ENCODE measurements around the gene DOK6. TPM values are rescaled to one million over a fixed set of nuclear protein-coding genes. Genes with fewer than 3 reads are reported as not detected.

The DOK6 gene
- total and polyA plus RNA-seq, 2 of the 13 experiments (the other 11 are each of a cell fraction or from before 2014, with no cell fraction given): 17.0 to 17.2 TPM

- in situ Hi-C loops (cut with HindIII; ENCODE audit: extremely low pct_ligation_motif_present, low pct_unique_long_range_greater_than_20kb) (no loop called here), intact Hi-C loops (cut with micrococcal nuclease; ENCODE audit: unreplicated experiment) (loop anchor here (1.0 kb wide), 1 partner anchor 9 kb away; no protein-coding TSS in a partner anchor)
- H3K79me2 ChIP-seq (ENCODE audit: insufficient read depth, low read length): no peaks in the 10 kb centered on the region
- no peak for FAIRE-seq
- ChIA-PET POLR2A (no interaction called here), CTCF (ENCODE audit: low intra/inter-chr PET ratio, low total read pairs) (no interaction called here)
- no peak for DNase-seq (ENCODE audit: low spot score)
- no peak overlapping the region for H3K27ac ChIP-seq (ENCODE audit: extremely low read length, insufficient read depth, low read length)
- no peak for TF ChIP-seq DNMT3B (CRISPR knock-in tag; conservative IDR thresholded peaks at IDR 0.05)
- no peak overlapping the region for H3K4me2 ChIP-seq (ENCODE audit: low read depth, low read length)
- no peaks in the 10 kb centered on the region for H3K36me3 ChIP-seq (replicated peaks in 1 of 2; ENCODE audit: control insufficient read depth in 1 of 2, insufficient read depth in 2 of 2, low read length in 2 of 2)
- no peak overlapping the region for H2AFZ ChIP-seq (ENCODE audit: low read length)
- no peak overlapping the region for H3K4me3 ChIP-seq (replicated peaks in 1 of 3; ENCODE audit: insufficient read depth in 1 of 3, low read depth in 2 of 3, low read length in 3 of 3)
- no peak overlapping the region for H3K9ac ChIP-seq (ENCODE audit: insufficient read depth, low read depth, low read length)
- no peak for ATAC-seq
- H3K27me3 ChIP-seq (ENCODE audit: control insufficient read depth in 1 of 2, insufficient read depth in 2 of 2, low read length in 2 of 2): no peaks in the 10 kb centered on the region
- no peaks in the 10 kb centered on the region for H3K9me3 ChIP-seq (ENCODE audit: low read length)
- no peaks in the 10 kb centered on the region for H3K4me1 ChIP-seq (ENCODE audit: insufficient read depth, low read length)
- WGBS (ENCODE audit: low lambda C conversion rate): 57% methylated on average over 3 of the region's 3 CpGs
- no peaks in the 10 kb centered on the region for H4K20me1 ChIP-seq (ENCODE audit: insufficient read depth, low read length)
- BruUV-seq (replicated peaks): no TSS peak
These were observed 138.2 kb downstream of the DOK6 start for GRCh38 chr18:69538849-69539248.

GRCh38 chr18:69539404-69539803, 138.7 kb downstream of the DOK6 start:
- in situ Hi-C loops (cut with HindIII; ENCODE audit: extremely low pct_ligation_motif_present, low pct_unique_long_range_greater_than_20kb): no loop called here
- FAIRE-seq: no peak
- no TSS peak for BruUV-seq (replicated peaks)

DNA sequence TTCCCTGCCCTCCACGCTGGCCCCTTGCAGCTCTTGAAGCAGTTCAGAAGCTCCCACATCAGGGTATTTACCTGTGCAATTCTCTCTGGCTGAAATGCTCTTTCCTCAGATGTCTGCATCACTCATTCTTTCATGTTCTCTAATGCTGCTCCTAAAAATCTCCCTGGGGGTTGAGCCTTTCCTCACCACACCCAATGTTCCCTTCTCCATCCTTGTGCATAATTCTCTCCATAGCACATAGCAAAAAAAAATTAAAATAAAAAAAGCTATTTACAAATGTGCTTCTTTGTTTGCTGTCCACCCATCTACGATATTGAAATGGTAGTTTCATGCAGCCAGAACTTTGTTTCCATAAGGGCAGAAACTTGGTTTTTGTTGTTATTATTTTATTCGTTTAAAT, 155.5 kb downstream of the DOK6 start:
- Histone ChIP-seq H3K9me3 (ENCODE audit: low read length) (no peaks in the 10 kb centered on the region), H3K4me1 (ENCODE audit: insufficient read depth, low read length) (no peaks in the 10 kb centered on the region), H3K9ac (ENCODE audit: insufficient read depth, low read depth, low read length) (no peak overlapping the region), H3K79me2 (ENCODE audit: insufficient read depth, low read length) (no peaks in the 10 kb centered on the region), H3K4me3 (replicated peaks in 1 of 3; ENCODE audit: insufficient read depth in 1 of 3, low read depth in 2 of 3, low read length in 3 of 3) (no peak overlapping the region), H2AFZ (ENCODE audit: low read length) (no peak overlapping the region), H3K4me2 (ENCODE audit: low read depth, low read length) (no peak overlapping the region), H3K27me3 (ENCODE audit: control insufficient read depth in 1 of 2, insufficient read depth in 2 of 2, low read length in 2 of 2) (no peaks in the 10 kb centered on the region), H4K20me1 (ENCODE audit: insufficient read depth, low read length) (no peaks in the 10 kb centered on the region), H3K36me3 (replicated peaks in 1 of 2; ENCODE audit: control insufficient read depth in 1 of 2, insufficient read depth in 2 of 2, low read length in 2 of 2) (no peaks in the 10 kb centered on the region), H3K27ac (ENCODE audit: extremely low read length, insufficient read depth, low read length) (no peak overlapping the region)
- FAIRE-seq (no peak), DNase-seq (ENCODE audit: low spot score) (no peak), ATAC-seq (no peak)
- in situ Hi-C loops (cut with HindIII; ENCODE audit: extremely low pct_ligation_motif_present, low pct_unique_long_range_greater_than_20kb) (no loop called here), intact Hi-C loops (cut with micrococcal nuclease; ENCODE audit: unreplicated experiment) (no loop called here)
- ChIA-PET CTCF (ENCODE audit: low intra/inter-chr PET ratio, low total read pairs) (no interaction called here), POLR2A (no interaction called here)
- BruUV-seq (replicated peaks): no TSS peak
- 45% methylated on average over 3 of the region's 3 CpGs for WGBS (ENCODE audit: low lambda C conversion rate)
- TF ChIP-seq ZNF878 (CRISPR knock-in tag; IDR thresholded peaks at IDR 0.05) (no peak), ZSCAN25 (CRISPR knock-in tag; IDR thresholded peaks at IDR 0.05) (no peak)

More at GRCh38 chr18:69539404-69539803, 138.7 kb downstream of the DOK6 start:
- WGBS (ENCODE audit: low lambda C conversion rate): 92% methylated on average over 2 of the region's 2 CpGs
- no peaks in the 10 kb centered on the region for H3K4me1 ChIP-seq (ENCODE audit: insufficient read depth, low read length)
- POLR2A ChIA-PET: no interaction called here
- no peak for ATAC-seq
- DNase-seq (ENCODE audit: low spot score): no peak
- no peak for TF ChIP-seq FIP1L1 (IDR thresholded peaks at IDR 0.05; ENCODE audit: borderline replicate concordance, insufficient read depth, low read depth, low read length)
- TF ChIP-seq MAFK (conservative IDR thresholded peaks at IDR 0.05 in 1 of 2, IDR thresholded peaks at IDR 0.05 in 1 of 2; ENCODE audit: low read length in 2 of 2): peak in 1 of 2 experiments; percentile 66; a peak in 2 of 4 replicates
- TF ChIP-seq MAFF (IDR thresholded peaks at IDR 0.05; ENCODE audit: low read depth, low read length): peak; percentile 52; the same call in 1 of the 2 replicates
- no peaks in the 10 kb centered on the region for H4K20me1 ChIP-seq (ENCODE audit: insufficient read depth, low read length)
- H3K27me3 ChIP-seq (ENCODE audit: control insufficient read depth in 1 of 2, insufficient read depth in 2 of 2, low read length in 2 of 2): no peaks in the 10 kb centered on the region
- intact Hi-C loops (cut with micrococcal nuclease; ENCODE audit: unreplicated experiment): no loop called here
- H3K4me2 ChIP-seq (ENCODE audit: low read depth, low read length): no peak overlapping the region
- H3K9ac ChIP-seq (ENCODE audit: insufficient read depth, low read depth, low read length): no peak overlapping the region
- H3K79me2 ChIP-seq (ENCODE audit: insufficient read depth, low read length): no peaks in the 10 kb centered on the region
- H3K9me3 ChIP-seq (ENCODE audit: low read length): no peaks in the 10 kb centered on the region
- no peaks in the 10 kb centered on the region for H3K36me3 ChIP-seq (replicated peaks in 1 of 2; ENCODE audit: control insufficient read depth in 1 of 2, insufficient read depth in 2 of 2, low read length in 2 of 2)
- H3K4me3 ChIP-seq (replicated peaks in 1 of 3; ENCODE audit: insufficient read depth in 1 of 3, low read depth in 2 of 3, low read length in 3 of 3): no peak overlapping the region
- H3K27ac ChIP-seq (ENCODE audit: extremely low read length, insufficient read depth, low read length): no peak overlapping the region
- CTCF ChIA-PET (ENCODE audit: low intra/inter-chr PET ratio, low total read pairs): no interaction called here
- H2AFZ ChIP-seq (ENCODE audit: low read length): no peak overlapping the region
